ENCODE data around the gene SNF8. TPM values are rescaled to one million over a fixed set of nuclear protein-coding genes. Genes with fewer than 3 reads are reported as not detected.

SNF8 gene
- total RNA-seq, 1 experiment from 2014 or later: 136 TPM

Other genes with a start within 250 kb of the SNF8 start
- 35.2 to 60.8 TPM (median 37.9 TPM) in 3 replicates for gene PRAC1, start 222.3 kb downstream of the SNF8 start, total RNA-seq (2021)
- gene PRAC2, start 221.7 kb downstream of the SNF8 start, total RNA-seq (2021): 8.0 to 22.3 TPM (median 9.2 TPM) in 3 replicates
- gene HOXB13, start 216.1 kb downstream of the SNF8 start, total RNA-seq (2021): 1.6 to 2.8 TPM (median 1.7 TPM) in 3 replicates
- 3.4 to 7.0 TPM (median 4.6 TPM) in 3 replicates for gene TTLL6, start 127.6 kb downstream of the SNF8 start, total RNA-seq (2021)
- 27.0 to 32.6 TPM (median 31.2 TPM) in 3 replicates for gene CALCOCO2, start 113.8 kb downstream of the SNF8 start, total RNA-seq (2021)
- gene ATP5MC1, start 52.1 kb downstream of the SNF8 start, total RNA-seq (2021): 141 to 156 TPM (median 144 TPM) in 3 replicates
- gene UBE2Z, start 36.4 kb downstream of the SNF8 start, total RNA-seq (2021): 65.1 to 69.7 TPM (median 68.4 TPM) in 3 replicates
- 0.39 TPM in 1 of 3 replicates, not detected in the others for gene GIP, start 23.8 kb upstream of the SNF8 start, total RNA-seq (2021)
- 392 to 434 TPM (median 423 TPM) in 3 replicates for gene IGF2BP1, start 52.5 kb upstream of the SNF8 start, total RNA-seq (2021)
- 0.02 to 0.04 TPM (median 0.02 TPM) in 3 replicates for gene B4GALNT2, start 187.9 kb upstream of the SNF8 start, total RNA-seq (2021)